Peyer's patch (tissue), 4 donors: ENCODE results near the gene KRTAP10-12. TPM values are rescaled to one million over a fixed set of nuclear protein-coding genes. Genes with fewer than 3 reads are reported as not detected.
"Not testable (repeated sequence)": the region's sequence is repeated elsewhere in the genome, so short reads cannot be mapped to it uniquely, and the experiment has no call there.

Experiments used
- DNase-seq, 3 donors: peaks; one replicate each; pipeline ENCODE4 v3.0.0-alpha.2; 2017 to 2019
- H3K27ac ChIP-seq, 4 donors: fragments of 200-600 bp; sonication (generic); one replicate each; pipeline ENCODE4 v1.5.1; 2016 to 2019
- H3K27me3 ChIP-seq, 2 donors: fragments of 200-600 bp; sonication (generic); one replicate each; pipeline ENCODE4 v1.5.1; 2019
- H3K36me3 ChIP-seq, 3 donors: fragments of 200-600 bp; sonication (generic); one replicate each; pipeline ENCODE4 v1.5.1; 2016 to 2019
- H3K4me1 ChIP-seq, 4 donors: fragments of 200-600 bp; sonication (generic); one replicate each; pipeline ENCODE4 v1.5.1; 2016 to 2019
- H3K4me3 ChIP-seq, 4 donors: fragments of 200-600 bp; sonication (generic); 1 replicate in 3 of 4; 2 replicates in 1 of 4; pipeline ENCODE4 v1.5.1; 2016 to 2019; ENCODE audit warnings: mild to moderate bottlenecking in 1 of 4
- H3K9me3 ChIP-seq, 4 donors: fragments of 200-600 bp; sonication (generic); one replicate each; pipeline ENCODE4 v1.5.1; 2016 to 2019; ENCODE audit warnings: mild to moderate bottlenecking in 1 of 4
- CTCF ChIP-seq, 6 experiments: fragments of 450-650 bp in 4 of 6; fragments of 200-600 bp in 2 of 6; sonication (generic) in 1 of 6; IDR thresholded peaks; one replicate each; pipeline ENCODE4 v1.5.1; 2017 to 2019; ENCODE audit warnings: antibody characterized with exemption in 6 of 6, mild to moderate bottlenecking in 3 of 6, moderate library complexity in 1 of 6
- POLR2A ChIP-seq, 2 donors: fragments of 450-650 bp; IDR thresholded peaks; one replicate each; pipeline ENCODE4 v1.5.1; 2017; ENCODE audit warnings: antibody characterized with exemption in 2 of 2, mild to moderate bottlenecking in 2 of 2, moderate library complexity in 2 of 2
- total RNA-seq, 4 donors: library from RNA; depleted of rRNA; stranded (reverse); fragments of >200 nt; gene quantifications; one replicate each; pipeline ENCODE4 v1.1.0, GENCODE V29; 2016

KRTAP10-12 gene
- total RNA-seq, 4 donors from 2014 or later = not detected

DNA sequence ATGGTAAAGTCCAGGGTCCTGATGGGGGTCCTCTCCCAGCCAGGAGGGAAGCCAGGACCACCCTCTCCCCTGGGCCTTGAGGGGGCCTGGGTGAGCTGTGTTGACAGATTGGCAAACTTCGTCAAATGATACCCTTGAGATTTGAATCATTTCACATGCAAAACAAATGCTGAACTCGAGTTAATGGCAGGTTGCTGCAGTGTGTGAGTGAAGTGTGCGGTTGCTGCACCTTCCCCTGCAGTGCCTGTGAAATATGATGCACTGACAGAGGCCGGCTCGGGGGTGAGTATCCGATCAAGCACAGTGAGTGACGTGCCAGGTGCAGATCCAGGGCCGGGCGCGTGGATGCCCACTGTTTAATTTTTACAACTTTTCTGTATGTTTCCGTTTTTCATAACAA lies 9.3 kb upstream of the KRTAP10-12 start:
- Histone ChIP-seq H3K4me3 (no peak overlapping the region), H3K4me1 (no peaks in the 10 kb centered on the region), H3K36me3 (no peaks in the 10 kb centered on the region), H3K27me3 (no peaks in the 10 kb centered on the region), H3K27ac (no peak overlapping the region), H3K9me3 (peaks cover 0 to 5% (median 1%) of the 10 kb centered on the region in 4 donors)
- DNase-seq = no peak
- no peak for TF ChIP-seq CTCF (IDR thresholded peaks at IDR 0.05)
- TF ChIP-seq POLR2A (IDR thresholded peaks at IDR 0.05) = no peak

DNA sequence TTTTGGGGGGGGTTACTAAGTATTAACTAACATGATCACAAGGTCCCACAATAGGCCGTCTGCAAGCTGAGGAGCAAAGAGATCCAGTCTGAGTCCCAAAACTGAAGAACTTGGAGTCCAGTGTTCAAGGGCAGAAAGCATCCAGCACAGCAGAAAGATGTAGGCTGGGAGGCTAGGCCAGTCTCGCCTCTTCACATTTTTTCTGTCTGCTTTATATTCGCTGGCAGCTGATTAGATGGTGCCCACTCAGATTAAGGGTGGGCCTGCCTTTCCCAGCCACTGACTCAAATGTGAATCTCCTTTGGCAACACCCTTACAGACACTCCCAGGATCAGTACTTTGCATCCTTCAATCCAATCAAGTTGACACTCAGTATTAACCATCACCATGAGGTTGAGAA lies 7.2 kb upstream of the KRTAP10-12 start:
- not testable (repeated sequence) for H3K4me1 ChIP-seq, H3K27ac ChIP-seq, H3K36me3 ChIP-seq, H3K4me3 ChIP-seq, H3K27me3 ChIP-seq, DNase-seq
- peaks cover 0 to 15% (median 3%) of the 10 kb centered on the region in 4 donors for H3K9me3 ChIP-seq

DNA sequence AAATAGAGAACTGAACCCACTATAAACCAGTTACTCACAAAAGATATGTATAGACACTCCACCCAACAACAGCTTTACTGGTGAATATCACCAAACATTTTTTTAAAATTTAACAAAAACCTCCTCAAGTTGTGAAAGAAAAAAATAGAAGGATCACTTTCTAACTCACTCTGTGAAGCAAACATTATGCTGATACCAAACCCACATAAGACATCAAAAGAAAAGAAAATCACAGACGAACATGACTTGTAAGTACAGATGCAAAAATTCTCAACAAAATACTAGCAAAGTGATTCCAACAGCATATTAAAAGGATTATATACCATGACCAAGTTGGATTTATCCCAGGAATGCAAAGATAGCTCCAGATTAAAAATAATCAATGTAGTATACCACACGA lies 5.3 kb upstream of the KRTAP10-12 start:
- Histone ChIP-seq H3K27me3 (no peaks in the 10 kb centered on the region), H3K36me3 (no peaks in the 10 kb centered on the region)
- no peak for TF ChIP-seq POLR2A (IDR thresholded peaks at IDR 0.05)
- TF ChIP-seq CTCF (IDR thresholded peaks at IDR 0.05) = no peak

GRCh38 chr21:44692798-44693512 lies 4.0 kb upstream of the KRTAP10-12 start:
- no peak for TF ChIP-seq POLR2A (IDR thresholded peaks at IDR 0.05)
- TF ChIP-seq CTCF (IDR thresholded peaks at IDR 0.05) = no peak
- Histone ChIP-seq H3K36me3 (no peaks in the 10 kb centered on the region), H3K27ac (no peak overlapping the region), H3K27me3 (no peaks in the 10 kb centered on the region), H3K4me3 (no peak overlapping the region), H3K4me1 (no peaks in the 10 kb centered on the region), H3K9me3 (peaks cover 0 to 15% (median 3%) of the 10 kb centered on the region in 4 donors)
- no peak for DNase-seq

More for the DNA sequence above, 5.3 kb upstream of the KRTAP10-12 start:
- Histone ChIP-seq H3K4me1 (no peaks in the 10 kb centered on the region), H3K9me3 (peaks cover 0 to 15% (median 3%) of the 10 kb centered on the region in 4 donors), H3K4me3 (no peak overlapping the region), H3K27ac (no peak overlapping the region)
- DNase-seq = no peak

- peaks cover 0 to 15% (median 3%) of the 10 kb centered on the region in 4 donors for H3K9me3 ChIP-seq
- TF ChIP-seq POLR2A (IDR thresholded peaks at IDR 0.05) = no peak
- TF ChIP-seq CTCF (IDR thresholded peaks at IDR 0.05) = no peak
- DNase-seq = no peak
- no peak overlapping the region for H3K4me3 ChIP-seq
- H3K27ac ChIP-seq = no peak overlapping the region
- no peaks in the 10 kb centered on the region for H3K4me1 ChIP-seq
- H3K36me3 ChIP-seq = no peaks in the 10 kb centered on the region
- no peaks in the 10 kb centered on the region for H3K27me3 ChIP-seq
Measured at GRCh38 chr21:44694776-44695175, 2.2 kb upstream of the KRTAP10-12 start.

DNA sequence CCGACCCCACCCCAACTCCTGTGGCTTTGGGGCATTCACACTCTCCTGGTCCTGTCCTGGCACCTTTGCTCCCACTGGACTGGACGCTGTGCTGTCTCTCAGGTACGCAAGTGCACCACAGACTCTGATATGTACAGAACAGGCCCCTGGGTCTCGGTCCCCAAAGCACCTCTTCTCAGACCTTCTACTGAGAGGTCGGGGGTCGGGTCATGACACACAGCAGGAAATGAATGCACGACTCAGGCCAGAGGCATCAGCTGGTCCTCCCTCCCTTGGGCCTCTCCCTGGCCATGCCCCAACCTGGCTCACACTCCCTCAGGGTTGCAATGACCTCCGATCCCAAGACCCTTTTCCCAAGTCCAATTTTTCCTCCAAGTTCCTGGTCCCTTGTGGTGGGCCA lies 1.8 kb upstream of the KRTAP10-12 start:
- DNase-seq = no peak
- H3K4me1 ChIP-seq = no peaks in the 10 kb centered on the region
- no peaks in the 10 kb centered on the region for H3K27me3 ChIP-seq
- no peak overlapping the region for H3K4me3 ChIP-seq
- TF ChIP-seq POLR2A (IDR thresholded peaks at IDR 0.05) (no peak), CTCF (IDR thresholded peaks at IDR 0.05) (no peak)
- H3K27ac ChIP-seq = no peak overlapping the region
- no peaks in the 10 kb centered on the region for H3K36me3 ChIP-seq
- peaks cover 0 to 15% (median 3%) of the 10 kb centered on the region in 4 donors for H3K9me3 ChIP-seq
